Measurements from ENCODE around the gene GART. TPM values are rescaled to one million over a fixed set of nuclear protein-coding genes. Genes with fewer than 3 reads are reported as not detected.

GART gene
- total RNA-seq, 1 experiment from 2014 or later = 241 TPM

DNA sequence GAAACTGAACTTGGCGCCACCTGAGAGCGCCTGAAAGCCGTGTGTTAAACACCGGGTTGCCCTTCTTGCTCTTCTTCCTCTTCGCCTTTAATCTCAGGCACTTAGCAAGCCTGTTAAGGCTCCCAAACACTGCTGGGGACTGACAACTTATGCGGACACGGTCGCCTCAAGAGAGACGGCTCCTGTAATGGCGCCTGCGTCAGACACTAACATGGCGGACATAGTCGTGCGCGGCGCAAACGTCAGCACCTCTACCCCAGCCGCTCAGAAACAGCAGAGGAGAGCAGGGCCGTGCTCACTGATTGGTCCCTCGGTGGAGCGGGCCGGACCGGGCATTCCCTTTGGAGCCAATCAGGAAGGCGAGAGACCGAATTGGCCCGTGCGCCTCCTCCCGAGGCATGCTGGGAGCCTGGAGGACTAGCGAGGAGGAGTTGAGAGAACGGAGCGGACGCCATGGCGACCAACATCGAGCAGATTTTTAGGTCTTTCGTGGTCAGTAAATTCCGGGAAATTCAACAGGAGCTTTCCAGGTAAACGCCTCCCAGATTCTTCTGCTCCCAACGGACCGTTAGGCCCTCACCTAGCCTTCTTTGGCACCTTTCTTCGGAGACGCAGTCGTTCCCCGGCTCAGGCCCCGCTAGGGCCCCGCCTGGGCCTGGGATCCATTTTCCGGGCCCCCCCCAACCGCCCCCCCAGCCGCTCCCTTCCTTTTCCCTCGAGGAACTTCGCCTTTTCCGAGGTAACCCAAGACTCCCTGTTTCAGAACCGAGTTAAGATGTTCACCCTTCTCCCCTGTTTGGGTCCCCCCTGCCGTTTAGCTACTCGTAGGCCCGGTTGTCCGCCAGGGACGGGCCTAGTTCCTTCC lies 955 bp upstream of the GART start, which contains the start of gene SON:
SON (plus strand) TSS at position 399 of the 865 bp plus-strand sequence; CDS start at position 454, 55 bp downstream.
- no peaks in the 10 kb centered on the region for H3K9me3 ChIP-seq (ENCODE audit: control insufficient read depth in 1 of 2, insufficient read depth in 1 of 2, low read depth in 1 of 2, low read length in 2 of 2)
- BruUV-seq (replicated peaks) = TSS peak; percentile 45
- H3K9me2 ChIP-seq (ENCODE audit: insufficient read depth) = no peaks in the 10 kb centered on the region
- RAD21 ChIA-PET (ENCODE audit: low non-redundant PET in 1 of 2, low total read pairs in 2 of 2, uncharacterized antibody in 2 of 2, unreplicated experiment in 2 of 2) = no interaction called here
- peak within 1 kb of the TSS; percentile 87 to 91 for H3K4me3 ChIP-seq (replicated peaks in 1 of 2; ENCODE audit: low read depth in 1 of 2, low read length in 2 of 2)
- H3K4me2 ChIP-seq (ENCODE audit: low read length) = peak within 1 kb of the TSS; percentile 92
- ATAC-seq (peak; percentile 94), DNase-seq (ENCODE audit: low read depth, low spot score) (peak; percentile 96)
- CTCF ChIA-PET = no interaction called here
- intact Hi-C loops (cut with micrococcal nuclease) = loop anchor here (5.0 kb wide), 1 partner anchor 99 kb away; the partner anchor contains the start of genes CRYZL1 and ITSN1
- no peaks in the 10 kb centered on the region for H3K27me3 ChIP-seq (ENCODE audit: insufficient read depth, low read length)
- H3K27ac ChIP-seq (ENCODE audit: low read depth, low read length) = peak within 1 kb of the TSS; percentile 98
- POLR2A ChIA-PET = interaction anchor here (0.6 to 1.3 kb wide), 5 partner anchors 18 to 674 kb away, joined by 3 to 7 read pairs (median 4); partner anchors contain the start of genes DONSON and TMEM50B
- peak within 1 kb of the TSS; percentile 89 for H3K9ac ChIP-seq (ENCODE audit: low read length)
- H3K36me3 ChIP-seq (ENCODE audit: control insufficient read depth in 1 of 2, insufficient read depth in 2 of 2, low read length in 2 of 2) = peaks cover 18 to 40% of the 10 kb centered on the region in 2 experiments; a peak in 3 of 4 replicates
- peaks cover 38% of the 10 kb centered on the region; the same call in 1 of the 2 replicates for H4K20me1 ChIP-seq (ENCODE audit: insufficient read depth)
- peaks cover 15 to 19% of the 10 kb centered on the region in 2 experiments for H3K4me1 ChIP-seq (ENCODE audit: control insufficient read depth in 1 of 2, insufficient read depth in 2 of 2, low read length in 2 of 2)
- H3K79me2 ChIP-seq (ENCODE audit: insufficient read depth, low read length) = peaks cover 90% of the 10 kb centered on the region
- H2AFZ ChIP-seq (ENCODE audit: low read depth, low read length, poor library complexity, severe bottlenecking) = no peak within 1 kb of the TSS
- TF ChIP-seq ELF1 (IDR thresholded peaks at IDR 0.05; ENCODE audit: borderline replicate concordance, low read depth) (no peak), CEBPB (IDR thresholded peaks at IDR 0.05; ENCODE audit: low read depth) (no peak), YY1 (IDR thresholded peaks at IDR 0.05; ENCODE audit: extremely low read depth, insufficient replicate concordance, low read depth, low read length) (peak; percentile 96), JUND (IDR thresholded peaks at IDR 0.05) (no peak), TCF7L2 (IDR thresholded peaks at IDR 0.05; ENCODE audit: borderline replicate concordance, extremely low read depth, insufficient read depth, insufficient read length) (peak; percentile 26), ZFX (IDR thresholded peaks at IDR 0.05) (peak; percentile 99), POLR2AphosphoS5 (IDR thresholded peaks at IDR 0.05; ENCODE audit: low read depth, low read length) (peak; percentile 91), FOSL1 (IDR thresholded peaks at IDR 0.05; ENCODE audit: low read depth) (no peak), RAD21 (IDR thresholded peaks at IDR 0.05; ENCODE audit: low read depth) (no peak), SIN3A (IDR thresholded peaks at IDR 0.05; ENCODE audit: low read depth) (no peak), SRF (IDR thresholded peaks at IDR 0.05; ENCODE audit: low read depth) (no peak), EZH2phosphoT487 (IDR thresholded peaks at IDR 0.05; ENCODE audit: borderline replicate concordance) (no peak), EGR1 (IDR thresholded peaks at IDR 0.05; ENCODE audit: low read depth) (no peak), ZNF274 (IDR thresholded peaks at IDR 0.05; ENCODE audit: low read depth, low read length) (no peak), POLR2A (IDR thresholded peaks at IDR 0.05; ENCODE audit: borderline replicate concordance, extremely low read depth, insufficient read depth, insufficient read length) (peak; percentile 82), EZH2 (IDR thresholded peaks at IDR 0.05) (no peak)
- TF ChIP-seq, protein P1, sequence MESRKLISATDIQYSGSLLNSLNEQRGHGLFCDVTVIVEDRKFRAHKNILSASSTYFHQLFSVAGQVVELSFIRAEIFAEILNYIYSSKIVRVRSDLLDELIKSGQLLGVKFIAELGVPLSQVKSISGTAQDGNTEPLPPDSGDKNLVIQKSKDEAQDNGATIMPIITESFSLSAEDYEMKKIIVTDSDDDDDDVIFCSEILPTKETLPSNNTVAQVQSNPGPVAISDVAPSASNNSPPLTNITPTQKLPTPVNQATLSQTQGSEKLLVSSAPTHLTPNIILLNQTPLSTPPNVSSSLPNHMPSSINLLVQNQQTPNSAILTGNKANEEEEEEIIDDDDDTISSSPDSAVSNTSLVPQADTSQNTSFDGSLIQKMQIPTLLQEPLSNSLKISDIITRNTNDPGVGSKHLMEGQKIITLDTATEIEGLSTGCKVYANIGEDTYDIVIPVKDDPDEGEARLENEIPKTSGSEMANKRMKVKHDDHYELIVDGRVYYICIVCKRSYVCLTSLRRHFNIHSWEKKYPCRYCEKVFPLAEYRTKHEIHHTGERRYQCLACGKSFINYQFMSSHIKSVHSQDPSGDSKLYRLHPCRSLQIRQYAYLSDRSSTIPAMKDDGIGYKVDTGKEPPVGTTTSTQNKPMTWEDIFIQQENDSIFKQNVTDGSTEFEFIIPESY (IDR thresholded peaks at IDR 0.05; ENCODE audit: extremely low read depth, insufficient replicate concordance, low read length) = no peak
- TF ChIP-seq, protein P2, sequence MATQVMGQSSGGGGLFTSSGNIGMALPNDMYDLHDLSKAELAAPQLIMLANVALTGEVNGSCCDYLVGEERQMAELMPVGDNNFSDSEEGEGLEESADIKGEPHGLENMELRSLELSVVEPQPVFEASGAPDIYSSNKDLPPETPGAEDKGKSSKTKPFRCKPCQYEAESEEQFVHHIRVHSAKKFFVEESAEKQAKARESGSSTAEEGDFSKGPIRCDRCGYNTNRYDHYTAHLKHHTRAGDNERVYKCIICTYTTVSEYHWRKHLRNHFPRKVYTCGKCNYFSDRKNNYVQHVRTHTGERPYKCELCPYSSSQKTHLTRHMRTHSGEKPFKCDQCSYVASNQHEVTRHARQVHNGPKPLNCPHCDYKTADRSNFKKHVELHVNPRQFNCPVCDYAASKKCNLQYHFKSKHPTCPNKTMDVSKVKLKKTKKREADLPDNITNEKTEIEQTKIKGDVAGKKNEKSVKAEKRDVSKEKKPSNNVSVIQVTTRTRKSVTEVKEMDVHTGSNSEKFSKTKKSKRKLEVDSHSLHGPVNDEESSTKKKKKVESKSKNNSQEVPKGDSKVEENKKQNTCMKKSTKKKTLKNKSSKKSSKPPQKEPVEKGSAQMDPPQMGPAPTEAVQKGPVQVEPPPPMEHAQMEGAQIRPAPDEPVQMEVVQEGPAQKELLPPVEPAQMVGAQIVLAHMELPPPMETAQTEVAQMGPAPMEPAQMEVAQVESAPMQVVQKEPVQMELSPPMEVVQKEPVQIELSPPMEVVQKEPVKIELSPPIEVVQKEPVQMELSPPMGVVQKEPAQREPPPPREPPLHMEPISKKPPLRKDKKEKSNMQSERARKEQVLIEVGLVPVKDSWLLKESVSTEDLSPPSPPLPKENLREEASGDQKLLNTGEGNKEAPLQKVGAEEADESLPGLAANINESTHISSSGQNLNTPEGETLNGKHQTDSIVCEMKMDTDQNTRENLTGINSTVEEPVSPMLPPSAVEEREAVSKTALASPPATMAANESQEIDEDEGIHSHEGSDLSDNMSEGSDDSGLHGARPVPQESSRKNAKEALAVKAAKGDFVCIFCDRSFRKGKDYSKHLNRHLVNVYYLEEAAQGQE (IDR thresholded peaks at IDR 0.05; ENCODE audit: low read depth) = no peak
- TF ChIP-seq, protein P3, sequence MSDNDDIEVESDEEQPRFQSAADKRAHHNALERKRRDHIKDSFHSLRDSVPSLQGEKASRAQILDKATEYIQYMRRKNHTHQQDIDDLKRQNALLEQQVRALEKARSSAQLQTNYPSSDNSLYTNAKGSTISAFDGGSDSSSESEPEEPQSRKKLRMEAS (IDR thresholded peaks at IDR 0.05) = no peak

Data from HCT116 (cell line).